NCI-H2196 treated with DMSO at 0.1 percent for 48 hours (cell line): ENCODE results near the gene ELF1.

Source experiments
- DNase-seq: peaks from one replicate; lab custom pipeline; 2025; ENCODE audit not compliant: unreplicated experiment; lab: John Stamatoyannopoulos, UW

The ELF1 gene

GRCh38 chr13:41006978-41007743 lies 12.0 kb downstream of the ELF1 start:
- no peak for DNase-seq

DNA sequence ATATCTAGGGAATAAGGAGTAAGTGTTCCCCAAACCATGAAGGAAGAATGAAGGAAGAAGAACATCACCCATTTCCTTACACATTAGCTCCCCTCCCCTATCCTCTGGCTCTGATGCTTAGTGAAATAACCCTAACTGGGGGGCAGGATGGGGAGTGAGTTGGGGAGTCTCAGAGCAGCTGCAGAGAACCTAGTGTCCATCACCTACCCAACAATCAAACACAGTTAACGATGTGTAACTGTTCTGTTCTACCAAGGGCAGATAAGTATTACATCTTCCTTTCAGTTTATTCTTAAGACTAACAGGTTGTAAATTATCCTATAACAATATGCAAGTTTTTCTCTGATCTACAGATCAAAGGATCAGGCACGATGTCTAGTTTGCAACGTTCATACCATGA lies 12.8 kb downstream of the ELF1 start:
- DNase-seq: no peak

GRCh38 chr13:41005704-41006103 lies 13.4 kb downstream of the ELF1 start:
- DNase-seq: no peak

DNA sequence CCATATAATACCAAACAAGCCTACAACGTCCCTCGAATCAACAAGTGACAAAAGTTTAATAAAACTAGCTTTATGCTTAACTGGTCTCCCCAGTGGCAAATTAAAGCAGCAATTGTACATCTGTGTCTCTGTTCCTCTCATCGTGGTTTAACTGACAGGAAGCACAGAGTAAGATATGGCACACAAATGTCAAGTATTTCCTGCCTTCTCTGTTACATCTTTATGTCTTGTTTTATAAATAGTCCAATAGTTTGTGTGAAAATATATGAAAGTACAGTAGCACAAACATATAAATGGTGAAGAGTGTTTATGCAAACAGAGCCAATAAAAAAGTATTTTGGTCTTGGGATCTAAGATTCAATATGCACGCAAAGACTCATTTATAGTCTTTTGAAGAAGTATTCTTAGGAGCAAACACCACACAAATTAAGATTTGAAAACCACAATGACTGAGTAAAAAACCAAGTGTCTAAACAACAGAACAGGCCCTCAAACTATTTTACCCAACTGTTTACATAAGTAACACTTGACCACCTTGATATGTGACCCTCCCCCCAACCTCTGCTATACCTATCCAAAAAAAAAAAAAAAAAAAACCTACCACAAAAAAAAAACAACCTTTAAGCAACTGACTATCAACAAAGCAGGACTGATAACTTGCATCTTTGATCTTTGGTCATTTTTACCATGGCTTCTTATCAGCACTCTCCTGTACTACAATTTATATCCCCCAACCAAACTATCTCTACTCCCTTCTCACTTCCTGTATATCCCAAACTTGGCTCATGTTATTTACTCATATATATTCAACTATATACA lies 14.0 kb downstream of the ELF1 start:
- DNase-seq: no peak

GRCh38 chr13:41002606-41003005 lies 16.5 kb downstream of the ELF1 start:
- no peak for DNase-seq

DNA sequence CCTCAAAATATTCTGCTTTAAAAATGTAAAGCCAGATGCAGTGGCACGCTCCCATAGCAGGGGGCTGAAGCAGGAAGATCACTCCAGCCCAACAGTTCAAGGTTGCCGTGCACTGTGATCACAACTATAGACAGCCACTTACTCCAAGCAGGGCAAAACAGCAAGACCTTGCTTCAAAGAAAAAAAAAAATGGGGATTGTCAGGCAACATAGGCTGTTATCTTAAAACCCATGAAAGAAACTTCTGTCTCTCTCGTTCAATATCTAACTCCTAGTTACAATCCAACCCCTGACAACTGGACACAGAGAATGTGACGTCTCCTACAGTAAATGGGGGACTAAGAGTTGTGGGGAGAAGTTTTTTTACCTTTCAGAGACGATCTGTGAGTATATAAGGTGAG lies 17.4 kb downstream of the ELF1 start:
- DNase-seq: no peak

DNA sequence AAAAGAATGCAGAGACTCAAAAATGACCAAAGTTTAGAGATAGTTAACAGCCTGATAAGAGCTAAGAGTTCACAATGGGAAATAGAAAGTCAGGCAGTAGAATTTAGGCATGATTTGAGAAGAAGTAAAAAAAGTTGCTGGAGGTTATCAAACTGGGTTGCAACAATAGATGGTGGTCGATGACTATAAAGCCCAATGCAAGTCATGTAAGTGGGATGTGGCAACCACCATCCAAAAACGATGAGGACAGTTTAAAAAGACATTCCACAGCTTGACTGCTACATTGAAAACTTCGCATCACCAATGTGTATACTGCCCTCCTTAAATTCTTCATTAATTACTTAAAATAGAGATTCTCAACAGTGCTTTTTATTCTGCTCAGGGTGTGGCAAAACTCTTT lies 19.7 kb downstream of the ELF1 start:
- DNase-seq: no peak

DNA sequence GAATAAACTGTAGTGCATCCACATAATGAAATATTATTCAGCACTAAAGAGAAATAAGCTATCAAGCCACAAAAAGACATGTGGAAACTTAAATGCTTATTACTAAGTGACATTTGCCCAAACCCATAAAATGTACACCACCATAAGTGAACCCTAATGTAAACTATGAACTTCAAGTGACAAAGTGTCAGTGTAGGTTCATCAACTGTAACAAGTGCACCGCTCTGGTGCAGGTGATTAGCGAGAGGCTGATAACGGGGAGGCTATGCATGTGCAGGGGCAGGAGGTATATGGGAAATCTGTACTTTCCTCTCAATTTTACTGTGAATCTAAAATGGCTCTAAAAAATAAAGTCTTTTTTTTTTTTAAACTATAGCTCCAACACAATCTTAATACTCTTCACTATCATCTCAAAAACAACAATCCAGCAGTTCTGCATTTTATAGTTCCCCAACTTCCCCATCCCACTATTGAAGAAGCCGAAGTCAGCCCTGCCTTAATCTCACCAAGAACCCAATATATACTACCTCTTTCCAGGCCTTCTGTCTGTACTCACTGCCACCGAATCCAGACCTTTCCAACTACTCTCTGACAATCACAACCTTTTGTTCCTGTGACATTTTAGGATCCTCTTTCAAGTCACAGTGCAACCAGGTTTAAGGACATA lies 22.6 kb downstream of the ELF1 start:
- DNase-seq: no peak

DNA sequence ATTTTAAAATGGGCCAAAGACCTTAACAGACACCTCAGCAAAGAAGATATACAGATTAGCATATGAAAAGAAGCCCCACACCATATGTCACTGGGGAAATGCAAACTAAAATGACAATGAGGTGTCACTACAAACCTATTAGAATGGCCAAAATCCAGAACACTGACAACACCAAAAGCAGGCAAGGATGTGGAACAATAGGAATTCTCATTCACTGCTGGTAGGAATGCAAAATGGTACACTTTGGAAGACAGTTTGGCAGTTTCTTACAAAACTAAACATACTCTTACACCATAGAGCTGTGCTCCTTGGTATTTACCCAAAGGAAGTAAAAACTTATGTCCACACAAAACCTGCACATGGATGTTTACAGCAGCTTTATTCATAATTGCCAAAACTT lies 23.1 kb downstream of the ELF1 start:
- DNase-seq: no peak

- no peak for DNase-seq
Observed at GRCh38 chr13:40994581-40995230, 24.4 kb downstream of the ELF1 start.

DNA sequence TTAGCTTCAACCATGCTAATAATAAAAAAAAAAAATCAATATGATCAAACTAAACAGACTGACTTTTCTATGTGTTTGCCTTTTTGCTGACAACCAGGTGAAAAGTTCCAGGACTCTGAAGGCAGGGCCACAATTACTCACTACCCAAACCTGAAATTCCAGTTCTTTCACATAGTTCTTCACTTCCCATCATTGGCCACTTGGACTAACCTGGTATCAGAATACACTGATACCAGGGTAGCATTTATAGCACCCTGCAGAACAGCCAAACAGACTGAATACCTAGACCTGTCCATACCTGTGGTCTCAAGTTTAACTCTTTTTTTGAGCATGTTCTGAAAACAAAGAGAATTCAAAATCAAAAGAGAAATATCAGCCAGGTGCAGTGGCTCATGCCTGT lies 25.1 kb downstream of the ELF1 start:
- peak; percentile 16 for DNase-seq

- DNase-seq: no peak
Observed at GRCh38 chr13:40992678-40993518, 26.2 kb downstream of the ELF1 start.

GRCh38 chr13:40987606-40988280 lies 31.4 kb downstream of the ELF1 start:
- DNase-seq: no peak

DNA sequence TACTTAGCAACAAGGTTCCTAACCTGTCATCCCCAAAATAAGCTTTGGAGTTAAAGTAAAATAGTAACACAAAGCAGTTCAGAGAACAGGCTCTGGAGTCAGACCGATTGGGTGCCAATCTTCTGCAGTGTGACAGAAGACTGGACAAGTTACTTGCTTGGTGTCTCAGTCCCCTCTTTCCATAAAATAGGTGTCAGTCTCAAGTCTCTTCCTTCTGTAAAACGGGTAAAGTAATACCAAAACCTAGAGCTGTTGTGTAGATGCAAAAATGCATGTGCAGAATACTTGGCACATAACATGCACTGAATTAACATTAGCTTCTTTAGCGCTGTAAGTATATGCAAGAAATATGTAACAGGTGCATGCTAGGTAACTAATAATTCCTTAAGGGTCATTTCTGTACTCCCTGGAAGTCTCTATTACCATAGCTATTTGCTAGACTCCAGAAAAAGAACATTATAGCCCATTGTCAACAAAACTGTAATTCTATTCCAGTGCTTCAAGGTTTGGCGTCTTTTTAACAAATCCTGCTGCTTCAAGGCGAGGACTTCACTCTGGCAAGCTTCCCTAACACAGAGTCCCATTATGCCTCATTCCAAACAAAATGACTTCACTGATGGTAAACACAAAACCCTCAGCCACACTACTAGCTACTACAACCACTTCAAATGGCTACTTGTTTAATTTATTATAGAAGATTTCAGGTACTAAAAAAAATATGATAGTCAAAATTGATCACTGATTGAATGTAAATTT lies 32.8 kb downstream of the ELF1 start:
- DNase-seq: peak; percentile 28

GRCh38 chr13:40985381-40986100 lies 33.6 kb downstream of the ELF1 start:
- DNase-seq: no peak

DNA sequence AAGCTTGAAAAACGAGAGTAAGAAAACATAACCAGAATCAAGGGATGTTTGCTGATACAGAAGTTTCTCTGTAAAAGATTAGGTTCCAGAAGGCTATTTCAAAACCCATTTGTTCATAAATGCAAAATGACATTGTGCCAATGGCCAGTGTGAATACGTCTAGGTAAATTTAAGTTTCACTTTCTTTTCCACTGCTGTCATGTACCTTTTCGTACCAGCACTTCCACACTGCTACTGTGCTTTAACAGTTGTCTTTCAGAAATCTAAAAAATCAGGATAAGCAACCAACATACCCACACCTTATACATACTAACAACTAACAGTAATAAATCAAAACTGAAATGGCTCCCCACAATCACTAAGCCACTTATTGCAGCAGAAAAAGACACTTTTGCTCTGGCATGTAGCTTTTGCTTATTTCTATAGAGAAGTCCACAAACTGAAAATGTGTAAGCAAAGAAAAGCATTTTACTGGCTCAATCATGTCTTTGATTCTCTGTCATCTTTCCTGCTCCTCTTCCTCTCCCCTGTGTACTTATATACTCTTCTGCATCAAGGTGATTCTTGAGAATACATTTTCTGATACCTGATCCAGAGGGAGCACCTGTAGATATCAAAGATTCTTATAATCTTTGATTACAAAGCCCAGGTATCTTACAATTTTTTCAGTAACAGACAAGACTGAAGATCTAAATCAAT lies 34.3 kb downstream of the ELF1 start:
- DNase-seq: no peak

- no peak for DNase-seq
Observed at GRCh38 chr13:40983725-40984667, 35.1 kb downstream of the ELF1 start.
